Choroid plexus epithelial cell (primary cell): ENCODE results near the gene ALPL.

Experiments
- DNase-seq: peaks from one replicate; pipeline ENCODE4 v3.0.0-alpha.2; 2010; ENCODE audit warnings: low read depth
- H3K4me3 ChIP-seq: 2 replicates; pipeline ENCODE4 v1.5.1; 2011; ENCODE audit warnings: low read depth, mild to moderate bottlenecking, control low read depth, low read length, moderate library complexity
- TF ChIP-seq, protein P1 (sequence below): conservative IDR thresholded peaks from 2 replicates; pipeline ENCODE4 v1.5.1; 2011; ENCODE audit warnings: low read depth, mild to moderate bottlenecking, control low read depth, inconsistent platforms, low read length, moderate library complexity

The ALPL gene

GRCh38 chr1:21576031-21576797 is 67.0 kb downstream of the ALPL start:
- H3K4me3 ChIP-seq, result no peak overlapping the region
- TF ChIP-seq, protein P1, sequence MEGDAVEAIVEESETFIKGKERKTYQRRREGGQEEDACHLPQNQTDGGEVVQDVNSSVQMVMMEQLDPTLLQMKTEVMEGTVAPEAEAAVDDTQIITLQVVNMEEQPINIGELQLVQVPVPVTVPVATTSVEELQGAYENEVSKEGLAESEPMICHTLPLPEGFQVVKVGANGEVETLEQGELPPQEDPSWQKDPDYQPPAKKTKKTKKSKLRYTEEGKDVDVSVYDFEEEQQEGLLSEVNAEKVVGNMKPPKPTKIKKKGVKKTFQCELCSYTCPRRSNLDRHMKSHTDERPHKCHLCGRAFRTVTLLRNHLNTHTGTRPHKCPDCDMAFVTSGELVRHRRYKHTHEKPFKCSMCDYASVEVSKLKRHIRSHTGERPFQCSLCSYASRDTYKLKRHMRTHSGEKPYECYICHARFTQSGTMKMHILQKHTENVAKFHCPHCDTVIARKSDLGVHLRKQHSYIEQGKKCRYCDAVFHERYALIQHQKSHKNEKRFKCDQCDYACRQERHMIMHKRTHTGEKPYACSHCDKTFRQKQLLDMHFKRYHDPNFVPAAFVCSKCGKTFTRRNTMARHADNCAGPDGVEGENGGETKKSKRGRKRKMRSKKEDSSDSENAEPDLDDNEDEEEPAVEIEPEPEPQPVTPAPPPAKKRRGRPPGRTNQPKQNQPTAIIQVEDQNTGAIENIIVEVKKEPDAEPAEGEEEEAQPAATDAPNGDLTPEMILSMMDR, result no peak

GRCh38 chr1:21576798-21577187 is 67.6 kb downstream of the ALPL start:
- no peak for DNase-seq
- no peak overlapping the region for H3K4me3 ChIP-seq
- TF ChIP-seq, protein P1, result no peak

More at GRCh38 chr1:21576031-21576797, 67.0 kb downstream of the ALPL start:
- no peak for DNase-seq

DNA sequence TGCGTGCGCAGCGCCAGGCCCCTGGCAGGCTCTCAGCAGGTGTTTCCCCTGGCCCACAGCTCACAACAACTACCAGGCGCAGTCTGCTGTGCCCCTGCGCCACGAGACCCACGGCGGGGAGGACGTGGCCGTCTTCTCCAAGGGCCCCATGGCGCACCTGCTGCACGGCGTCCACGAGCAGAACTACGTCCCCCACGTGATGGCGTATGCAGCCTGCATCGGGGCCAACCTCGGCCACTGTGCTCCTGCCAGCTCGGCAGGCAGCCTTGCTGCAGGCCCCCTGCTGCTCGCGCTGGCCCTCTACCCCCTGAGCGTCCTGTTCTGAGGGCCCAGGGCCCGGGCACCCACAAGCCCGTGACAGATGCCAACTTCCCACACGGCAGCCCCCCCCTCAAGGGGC is 68.1 kb downstream of the ALPL start:
- no peak for DNase-seq
- no peak overlapping the region for H3K4me3 ChIP-seq
- TF ChIP-seq, protein P1, result no peak

DNA sequence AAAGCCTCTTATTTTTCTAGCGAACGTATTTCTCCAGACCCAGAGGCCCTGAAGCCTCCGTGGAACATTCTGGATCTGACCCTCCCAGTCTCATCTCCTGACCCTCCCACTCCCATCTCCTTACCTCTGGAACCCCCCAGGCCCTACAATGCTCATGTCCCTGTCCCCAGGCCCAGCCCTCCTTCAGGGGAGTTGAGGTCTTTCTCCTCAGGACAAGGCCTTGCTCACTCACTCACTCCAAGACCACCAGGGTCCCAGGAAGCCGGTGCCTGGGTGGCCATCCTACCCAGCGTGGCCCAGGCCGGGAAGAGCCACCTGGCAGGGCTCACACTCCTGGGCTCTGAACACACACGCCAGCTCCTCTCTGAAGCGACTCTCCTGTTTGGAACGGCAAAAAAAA is 68.7 kb downstream of the ALPL start:
- TF ChIP-seq, protein P1, result no peak
- no peak for DNase-seq
- no peak overlapping the region for H3K4me3 ChIP-seq

DNA sequence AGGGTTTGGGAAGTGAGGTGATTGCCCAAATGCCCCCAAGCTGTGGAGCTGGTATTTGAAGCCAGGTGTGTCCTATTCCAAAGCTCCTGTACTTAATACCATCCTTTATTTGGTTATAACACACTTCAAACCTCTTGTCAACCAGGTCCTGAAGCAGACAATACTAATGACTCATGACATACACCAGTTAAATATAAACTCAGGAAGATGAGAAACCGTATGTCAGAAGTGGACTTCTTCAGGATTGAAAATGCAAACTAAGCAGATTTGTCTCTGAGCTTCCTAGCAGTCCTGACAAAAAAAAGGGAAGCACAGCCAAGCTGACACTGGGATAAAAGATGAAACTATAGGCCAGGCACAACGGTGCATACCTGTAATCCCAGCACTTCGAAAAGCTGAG is 70.6 kb downstream of the ALPL start:
- peak; percentile 17 for DNase-seq
- no peak overlapping the region for H3K4me3 ChIP-seq

GRCh38 chr1:21584096-21584495 is 74.9 kb downstream of the ALPL start:
- H3K4me3 ChIP-seq, result no peak overlapping the region
- TF ChIP-seq, protein P1, result no peak
- no peak for DNase-seq

More for the DNA sequence above, 70.6 kb downstream of the ALPL start:
- TF ChIP-seq, protein P1, result no peak

- no peak for DNase-seq
- H3K4me3 ChIP-seq, result no peak overlapping the region
- TF ChIP-seq, protein P1, result no peak
Observed at GRCh38 chr1:21585037-21585436, 75.8 kb downstream of the ALPL start.
